ENCODE measurements around the gene LINC00632.
"Not testable (repeated sequence)": the region's sequence is repeated elsewhere in the genome, so short reads cannot be mapped to it uniquely, and the experiment has no call there.

Gene LINC00632

DNA sequence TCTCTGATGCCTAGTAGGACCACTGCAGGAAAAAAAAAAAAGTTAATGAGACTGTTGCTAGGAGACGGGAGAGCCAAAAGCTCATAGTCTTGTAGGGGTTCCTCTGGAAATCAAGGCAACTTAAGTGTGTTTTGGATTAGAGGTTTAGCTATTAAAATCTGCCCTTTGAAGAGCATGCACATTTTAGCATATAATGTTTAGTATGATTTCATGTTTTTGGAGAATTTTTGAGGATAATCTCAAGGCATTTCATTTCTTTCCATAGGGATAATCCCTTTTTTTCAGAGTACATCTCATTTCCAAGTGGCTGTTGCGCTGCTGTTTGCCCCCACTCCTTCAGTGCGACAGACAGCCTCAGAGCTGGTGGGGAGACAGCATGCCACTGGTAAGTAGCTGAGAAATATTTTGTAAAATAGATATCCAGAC lies at the start of gene LINC00632:
Gene LINC00632, plus strand, starts transcription at position 339 of the 426 bp plus-strand sequence.
- DNase-seq: peak; percentile 77

DNA sequence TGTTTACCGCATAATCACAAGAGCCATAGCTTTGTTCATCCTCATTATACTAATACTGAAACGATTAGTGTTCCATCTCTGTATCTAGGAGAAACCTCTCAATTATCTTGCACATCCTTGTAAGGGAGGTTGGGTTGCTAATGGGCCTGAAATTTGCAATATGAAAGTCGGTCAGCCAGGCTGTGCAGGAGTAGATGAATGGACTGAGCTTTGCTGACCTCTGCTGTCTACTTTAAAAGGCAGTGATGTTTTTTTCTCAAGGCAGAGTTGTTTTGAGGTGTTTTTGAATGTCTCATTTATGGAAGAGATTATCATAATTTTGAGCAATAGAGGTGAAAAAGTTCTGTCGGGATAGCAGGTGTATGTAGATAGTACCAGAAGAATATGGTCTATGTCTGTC lies 47.9 kb upstream of the LINC00632 start:
- peak; percentile 26 for DNase-seq

DNA sequence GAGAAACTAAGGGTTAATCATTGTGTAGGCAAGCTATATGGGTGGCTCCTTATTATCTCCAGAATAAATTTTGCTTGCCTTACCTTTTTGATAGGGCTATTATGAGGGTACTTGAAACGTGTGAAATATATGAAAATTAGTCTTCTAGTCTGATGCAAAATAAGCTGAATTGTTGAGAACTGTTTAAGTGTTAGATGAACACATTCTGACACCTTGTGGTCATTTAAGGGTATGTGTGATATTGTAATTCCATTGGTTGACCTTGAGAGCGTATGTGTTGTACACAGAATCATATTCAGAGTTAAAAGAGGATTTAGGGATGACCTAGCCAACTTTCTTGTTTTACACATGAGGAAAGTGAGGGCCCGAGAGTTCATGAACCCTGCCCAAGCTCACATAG lies 44.6 kb upstream of the LINC00632 start:
- DNase-seq: peak; percentile 45

DNA sequence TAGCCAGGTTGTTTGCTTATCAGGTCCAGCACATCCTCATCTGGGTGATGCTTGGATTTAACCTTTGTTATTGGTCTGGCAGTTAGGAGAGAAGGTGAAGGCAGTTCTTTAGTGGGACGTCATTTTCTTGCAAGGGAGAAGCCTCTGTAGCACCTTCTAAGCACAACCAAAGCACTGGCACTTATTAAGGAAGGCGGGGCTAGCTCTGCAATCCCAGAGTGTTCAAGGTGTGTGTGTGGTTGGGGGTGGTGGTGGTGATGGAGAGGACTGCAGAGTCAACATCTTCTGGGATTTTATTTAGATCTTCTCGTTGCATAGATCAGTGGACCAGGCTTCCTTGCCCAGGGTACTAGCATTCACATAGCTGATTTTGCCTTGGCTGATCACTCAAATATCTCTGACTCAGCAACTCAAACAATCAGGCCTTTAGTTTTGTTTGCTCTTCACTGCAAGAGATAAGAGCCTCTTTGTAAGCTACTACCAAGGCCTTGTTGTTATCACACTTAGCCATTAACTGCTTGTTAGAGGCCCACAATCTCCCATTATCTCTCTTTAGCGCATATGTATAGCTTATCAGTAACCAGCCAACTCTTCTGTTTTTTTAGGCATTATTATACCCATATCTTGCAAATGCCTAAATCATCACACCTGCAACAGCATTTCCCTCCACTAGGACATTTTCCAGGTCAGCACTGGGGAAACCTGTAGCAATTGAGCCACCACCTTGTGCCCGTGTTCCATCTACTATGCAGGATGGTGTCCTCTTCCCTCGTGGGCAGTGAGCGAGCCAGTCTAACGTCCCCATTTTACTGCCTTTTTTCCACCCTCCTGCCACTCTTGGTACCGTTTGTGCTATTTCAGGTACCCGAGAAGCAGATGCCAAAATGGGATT lies 36.5 kb upstream of the LINC00632 start:
- DNase-seq: no peak

DNA sequence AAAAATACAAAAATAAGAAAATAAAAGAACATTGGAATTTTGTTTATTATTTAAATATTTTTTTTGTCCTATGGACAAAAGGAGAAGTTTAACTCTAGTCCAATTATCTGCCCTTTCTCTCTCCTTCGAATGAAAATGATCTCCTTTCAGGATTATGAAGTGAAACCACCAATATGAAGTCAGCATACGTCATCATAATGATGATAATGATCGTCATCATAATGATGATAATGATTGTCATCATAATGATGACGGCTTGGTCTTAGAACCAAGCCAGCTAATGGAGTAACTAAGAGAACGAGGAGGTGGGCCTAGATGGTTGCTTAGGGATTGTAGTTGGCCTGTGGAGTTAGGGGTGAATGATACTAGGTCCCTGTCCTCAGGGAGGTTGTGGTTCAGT lies 21.9 kb upstream of the LINC00632 start:
- no peak for DNase-seq

DNA sequence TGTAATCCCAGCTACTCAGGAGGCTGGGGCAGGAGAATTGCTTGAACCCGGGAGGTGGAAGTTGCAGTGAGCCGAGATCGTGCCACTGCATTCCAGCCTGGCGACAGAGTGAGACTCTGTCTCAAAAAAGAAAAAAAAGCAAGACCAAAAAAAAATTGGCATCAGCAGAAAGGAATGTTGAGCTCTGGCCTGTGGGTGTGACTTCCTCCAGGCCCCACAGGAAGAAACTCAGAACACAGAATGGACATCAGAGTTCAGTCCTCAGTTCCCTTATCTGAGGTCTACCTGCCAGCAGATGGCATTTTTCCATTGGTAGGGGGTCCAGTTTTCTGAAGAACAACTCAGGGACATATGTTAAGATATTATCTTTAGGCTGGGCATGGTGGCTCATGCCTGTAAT lies 18.0 kb upstream of the LINC00632 start:
- DNase-seq: not testable (repeated sequence)

DNA sequence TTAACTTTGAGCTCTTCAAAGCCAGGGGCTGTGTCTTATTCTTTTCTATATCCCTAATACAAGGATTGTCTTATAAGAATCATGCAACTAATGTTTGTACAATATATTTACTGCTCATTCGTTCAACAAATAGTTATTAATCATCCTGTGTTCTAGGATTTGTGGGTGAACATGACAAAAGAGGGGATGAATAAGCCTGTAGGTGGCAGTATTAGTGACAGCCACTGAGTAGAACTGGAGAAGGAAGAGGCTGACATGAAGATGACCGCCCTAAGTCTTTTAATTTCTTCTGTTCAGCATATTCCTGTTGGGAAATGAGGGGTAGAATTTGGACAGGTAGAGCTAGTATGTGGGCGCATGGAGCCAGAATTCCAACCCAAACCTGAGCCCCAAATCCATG lies 11.9 kb upstream of the LINC00632 start:
- DNase-seq: no peak

DNA sequence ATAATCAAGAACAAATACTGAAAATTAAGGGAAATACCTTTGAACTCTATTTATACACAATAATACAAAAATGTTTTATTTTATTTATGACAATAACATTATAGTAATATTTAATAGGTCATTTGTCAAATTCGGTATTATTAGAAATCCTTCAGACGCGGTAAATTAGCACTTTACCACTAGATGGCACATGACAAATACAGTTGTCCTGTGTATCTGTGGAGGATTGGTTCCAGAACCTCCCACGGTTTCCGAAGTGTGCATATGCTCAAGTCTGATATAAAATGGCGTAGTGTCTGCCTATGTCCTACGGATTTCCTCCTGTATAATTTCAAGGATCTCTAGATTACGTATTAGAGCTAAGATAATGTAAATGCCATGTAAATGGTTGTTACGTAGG lies 8.1 kb upstream of the LINC00632 start:
- DNase-seq: peak; percentile 39

DNA sequence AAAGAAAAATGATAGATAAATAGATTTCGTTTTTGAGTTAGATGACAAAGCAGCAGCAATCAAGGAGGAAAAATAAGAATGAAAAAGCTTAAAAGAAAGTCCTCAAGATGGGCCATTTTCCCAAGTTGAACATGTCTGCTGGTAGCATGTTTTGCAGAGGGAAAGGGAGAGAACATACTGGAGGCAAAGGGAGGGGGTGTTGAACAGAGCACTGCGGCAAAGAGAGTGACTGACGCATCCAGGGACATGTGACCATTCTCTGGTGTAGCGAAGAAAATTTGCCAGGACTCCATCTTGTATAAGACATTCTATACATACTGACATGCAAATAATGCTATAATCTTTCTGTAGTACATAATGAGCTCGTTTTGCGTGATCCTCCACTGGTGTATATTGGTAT lies 1.2 kb downstream of the LINC00632 start:
- DNase-seq: peak; percentile 85

DNA sequence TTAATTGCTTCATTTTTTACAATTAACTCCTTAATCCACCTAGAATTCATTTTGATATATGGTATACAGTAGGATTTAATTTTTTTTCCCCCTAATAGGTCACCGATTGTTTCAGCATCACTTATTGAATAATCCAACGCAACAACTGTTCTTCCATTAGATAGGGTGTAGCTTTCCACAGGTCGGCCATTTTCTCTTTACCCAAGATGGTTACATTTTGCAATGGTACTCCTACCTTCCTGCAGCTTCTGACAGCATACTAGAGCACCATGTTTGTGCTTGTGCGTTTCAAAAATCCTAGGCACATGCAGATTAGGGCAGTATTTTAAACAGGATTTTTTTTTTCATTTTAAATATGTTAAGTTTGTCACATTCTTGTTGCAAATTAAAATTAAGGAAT lies 2.3 kb downstream of the LINC00632 start:
- peak; percentile 44 for DNase-seq

DNA sequence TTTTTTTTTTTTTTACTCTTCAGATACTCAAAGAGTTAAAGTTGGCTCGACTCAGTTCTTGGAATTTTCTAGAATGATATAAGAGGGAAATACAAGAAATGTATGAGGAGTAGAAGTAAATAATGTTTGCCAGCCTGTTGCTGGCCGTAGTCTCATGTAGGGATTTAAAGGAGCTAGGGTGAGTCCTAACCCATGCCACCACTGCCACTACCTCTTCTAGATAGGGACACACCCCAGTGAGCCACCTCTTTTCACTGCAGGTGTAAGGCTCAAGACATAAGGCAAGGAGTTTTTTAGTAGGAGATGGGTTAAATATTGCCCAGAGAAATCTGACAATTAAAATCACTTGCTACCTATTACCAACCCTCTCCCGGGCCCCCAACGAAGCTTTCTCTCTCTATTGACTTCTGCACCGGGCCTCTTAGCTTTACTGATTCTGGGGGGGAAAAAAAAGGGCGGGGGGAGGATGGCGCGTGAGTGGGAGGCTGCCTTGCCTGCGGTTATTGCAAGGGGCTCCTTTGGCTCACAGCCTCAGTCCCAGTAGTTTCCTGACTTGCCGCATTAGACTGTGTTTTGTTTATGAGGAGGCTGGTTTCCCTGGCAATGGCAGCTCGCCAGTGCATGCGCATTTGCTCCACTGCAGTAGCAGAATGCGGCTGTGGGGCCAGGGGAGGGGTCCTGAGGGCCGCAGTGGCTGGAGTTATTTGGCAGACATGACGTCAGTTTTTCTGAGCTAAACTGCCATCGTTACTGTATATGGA lies 3.0 kb downstream of the LINC00632 start:
- DNase-seq: peak; percentile 92

DNA sequence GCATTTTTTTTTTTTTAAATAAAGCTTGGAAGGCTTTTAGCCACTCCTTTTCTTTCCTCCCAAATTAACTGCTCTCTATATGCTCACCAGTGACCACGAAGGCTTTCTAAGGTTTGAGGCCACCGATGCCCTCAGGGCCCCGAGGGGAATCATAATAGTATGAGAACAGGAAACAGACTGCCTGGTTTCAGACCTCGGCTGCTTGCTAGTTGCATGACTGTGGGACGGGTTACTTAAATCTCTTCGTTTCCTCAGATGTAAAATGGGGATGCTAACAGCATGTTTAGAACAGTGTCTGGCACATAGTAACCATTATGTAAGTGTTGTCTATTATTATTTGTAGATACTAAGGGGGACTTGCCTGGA lies 3.6 kb downstream of the LINC00632 start:
- no peak for DNase-seq

DNA sequence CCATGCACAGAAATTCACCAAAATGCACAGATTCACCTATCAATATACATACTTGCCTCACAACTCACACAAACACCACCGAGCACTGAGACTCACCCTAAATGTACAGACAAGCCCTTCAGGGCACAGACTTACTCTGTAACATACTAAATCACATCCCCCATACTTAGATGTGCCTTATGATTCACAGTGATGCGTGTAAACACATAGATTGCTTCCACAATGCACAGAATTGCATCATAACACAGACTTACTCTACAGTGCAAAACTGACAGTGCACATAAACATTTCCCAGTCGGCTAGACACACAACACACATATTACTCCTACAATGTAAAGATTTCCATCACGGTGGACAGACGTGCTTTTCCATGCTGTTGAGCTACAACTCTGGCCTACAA lies 6.2 kb downstream of the LINC00632 start:
- no peak for DNase-seq

DNA sequence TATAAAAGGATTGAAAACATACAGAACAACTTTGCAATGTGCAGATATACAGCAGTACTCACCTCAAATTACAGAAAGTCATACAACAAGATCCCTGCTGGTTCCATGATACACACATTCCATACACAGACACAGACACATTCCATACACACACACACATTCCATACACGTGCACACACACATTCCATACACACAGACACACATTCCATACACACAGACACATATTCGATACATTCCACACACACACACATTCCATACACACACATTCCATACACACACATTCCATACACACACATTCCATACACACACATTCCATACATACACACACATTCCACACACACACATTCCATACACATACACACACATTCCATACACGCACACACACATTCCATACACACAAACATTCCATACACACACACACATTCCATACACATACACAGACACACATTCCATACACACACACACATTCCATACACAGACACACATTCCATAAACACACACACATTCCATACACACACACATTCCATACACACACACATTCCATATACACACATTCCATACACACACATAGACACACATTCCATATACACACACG lies 13.7 kb downstream of the LINC00632 start:
- DNase-seq: peak; percentile 84

DNA sequence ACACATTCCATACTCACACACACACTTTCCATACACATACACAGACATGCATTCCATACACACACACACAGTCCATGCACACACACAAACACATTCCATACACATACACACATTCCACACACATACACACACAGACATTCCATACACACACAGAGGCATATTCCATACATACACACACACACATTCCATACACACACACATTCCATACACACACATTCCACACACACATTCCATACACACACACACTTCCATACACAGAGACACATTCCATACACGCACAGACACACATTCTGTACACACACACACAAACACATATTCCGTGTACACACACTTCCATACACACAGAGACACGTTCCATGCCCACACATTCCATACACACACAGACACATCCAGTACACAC lies 14.8 kb downstream of the LINC00632 start:
- DNase-seq: peak; percentile 70

DNA sequence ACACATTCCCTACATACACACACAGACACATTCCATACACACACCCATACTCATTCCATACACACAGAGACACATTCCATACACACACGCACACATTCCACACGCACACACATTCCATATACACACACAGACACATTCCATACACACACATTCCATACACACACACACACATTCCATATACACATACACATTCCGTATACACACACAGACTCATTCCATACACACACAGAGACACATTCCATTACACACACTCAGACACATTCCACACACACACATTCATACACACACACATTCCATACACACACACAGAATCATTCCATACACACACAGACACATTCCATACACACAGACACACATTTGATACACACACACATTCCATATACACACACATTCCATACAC lies 15.2 kb downstream of the LINC00632 start:
- DNase-seq: peak; percentile 64

DNA sequence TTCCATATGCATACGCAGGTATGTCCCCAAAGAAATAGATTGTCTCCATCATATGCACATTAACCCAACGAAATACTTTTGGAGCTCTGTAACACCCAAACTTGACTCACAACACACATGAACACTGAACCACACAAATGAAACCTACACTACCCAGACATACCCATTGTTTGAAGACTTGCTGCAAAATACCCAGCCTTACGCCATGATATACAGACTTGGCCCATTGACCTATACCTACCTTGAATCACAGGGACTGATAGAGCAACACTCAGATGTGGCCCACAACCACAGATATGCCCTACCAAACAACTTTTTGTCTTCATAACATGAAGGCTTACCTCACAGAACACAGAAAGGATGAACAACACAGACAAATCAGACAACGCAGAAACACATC lies 15.9 kb downstream of the LINC00632 start:
- DNase-seq: no peak

DNA sequence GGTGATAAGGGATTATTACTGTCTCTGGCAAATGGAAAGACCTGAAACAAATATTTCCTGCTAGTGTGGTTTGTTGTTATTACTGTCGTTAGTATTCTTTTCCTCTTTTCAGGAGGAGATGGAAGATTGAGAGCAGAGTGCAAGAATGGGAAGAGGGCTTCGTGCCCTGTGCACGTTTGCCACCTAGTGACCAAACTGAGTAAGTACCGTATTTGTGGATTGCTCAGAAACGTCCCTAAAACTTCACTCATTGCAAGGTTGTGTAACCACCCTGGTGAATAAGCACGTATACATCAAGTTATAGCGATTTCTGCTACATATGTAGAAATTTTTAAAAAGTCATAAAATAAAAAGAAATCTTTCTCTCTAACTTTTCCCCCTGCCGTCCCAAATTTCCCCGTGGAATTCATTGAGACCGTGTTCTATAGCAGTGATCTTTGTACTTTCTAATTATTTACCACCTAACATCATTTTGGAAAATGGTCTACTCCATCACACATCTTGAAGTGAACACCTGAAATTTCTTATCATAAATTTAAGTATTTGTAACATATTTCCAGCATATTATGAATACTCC lies 24.3 kb downstream of the LINC00632 start:
- peak; percentile 63 for DNase-seq

DNA sequence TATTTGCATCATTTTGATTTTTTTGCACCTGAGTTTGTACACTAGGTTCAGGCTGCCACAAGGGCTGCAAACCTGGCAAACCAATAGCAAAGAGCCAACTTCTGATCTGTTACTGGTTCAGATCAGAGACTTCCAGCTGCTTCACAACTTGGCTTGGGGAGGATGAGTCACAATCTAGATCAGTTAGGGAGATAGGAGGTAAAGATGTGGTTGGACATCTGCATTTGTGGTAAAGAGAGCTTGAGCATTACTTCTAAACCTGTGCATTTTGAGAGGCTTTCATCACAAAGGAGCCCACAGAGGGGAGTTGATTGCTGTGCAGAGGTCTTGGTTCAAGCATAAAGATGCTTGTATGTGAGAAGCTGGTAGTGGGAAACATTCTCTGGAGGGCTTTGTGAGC lies 34.5 kb downstream of the LINC00632 start:
- DNase-seq: no peak

DNA sequence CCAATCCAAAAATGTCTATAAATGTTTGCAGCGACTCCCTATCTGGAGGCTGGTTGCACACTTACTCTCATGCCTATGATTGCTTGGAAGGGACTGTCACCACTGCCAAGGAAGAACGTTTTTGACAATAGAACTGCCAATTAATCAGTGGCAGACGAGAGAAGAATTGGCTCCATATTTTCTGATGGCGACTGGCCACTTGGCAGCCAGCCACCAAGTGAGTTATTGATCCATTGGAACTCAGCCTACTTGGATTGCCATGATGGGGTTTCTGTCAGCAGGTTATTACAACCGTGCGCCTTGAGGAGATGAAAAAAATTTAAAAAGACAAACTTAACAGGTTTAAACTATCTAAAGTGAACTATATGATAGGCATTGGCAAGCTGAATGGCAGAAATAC lies 47.4 kb downstream of the LINC00632 start:
- no peak for DNase-seq

DNA sequence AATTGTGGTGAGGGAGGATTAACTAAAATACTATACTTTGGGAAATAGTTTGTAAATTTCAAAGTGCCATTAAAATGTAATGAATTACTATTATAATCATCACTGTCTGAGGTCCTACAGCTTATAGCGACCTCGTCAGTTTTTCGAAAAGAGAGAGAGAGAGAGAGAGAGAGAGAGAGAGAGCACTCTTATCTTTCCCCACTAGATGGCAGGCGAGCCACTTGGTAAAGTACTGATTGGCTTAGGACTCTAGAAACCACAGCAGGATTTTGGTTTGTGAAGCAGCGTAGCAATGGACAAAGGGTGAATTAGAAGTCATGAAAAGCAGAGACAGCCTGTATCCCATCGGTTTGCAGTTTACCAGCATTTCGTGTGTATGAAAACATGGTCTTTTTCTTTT lies 52.5 kb downstream of the LINC00632 start:
- peak; percentile 81 for DNase-seq

DNA sequence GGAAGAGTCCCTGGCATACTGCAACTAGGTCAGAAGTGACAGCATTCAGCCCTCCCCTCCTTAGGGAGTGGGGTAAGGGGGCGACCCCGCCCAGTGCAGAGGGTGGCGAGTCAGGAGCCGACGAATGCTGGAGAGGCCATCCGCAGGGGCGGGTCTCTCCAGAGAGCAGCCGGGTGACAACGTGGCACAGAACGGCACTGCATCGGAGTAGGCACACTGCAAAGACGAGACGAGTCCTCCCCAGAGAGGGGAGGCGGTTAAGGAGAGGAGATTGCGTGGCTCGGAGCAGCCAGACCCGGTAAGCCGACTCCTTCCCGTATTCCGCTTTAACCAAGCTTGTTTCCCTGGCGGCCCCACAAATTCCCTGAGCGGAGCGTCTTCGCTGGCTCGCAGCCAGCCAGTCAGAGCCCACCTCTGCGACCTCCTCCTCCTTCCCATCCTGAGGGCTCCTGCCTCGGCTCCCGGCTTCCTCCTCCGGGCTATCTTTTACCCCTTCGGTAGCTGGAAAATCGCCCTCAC lies 54.9 kb downstream of the LINC00632 start:
- peak; percentile 70 for DNase-seq
